ENCODE data around the gene ADH1B.

DNA sequence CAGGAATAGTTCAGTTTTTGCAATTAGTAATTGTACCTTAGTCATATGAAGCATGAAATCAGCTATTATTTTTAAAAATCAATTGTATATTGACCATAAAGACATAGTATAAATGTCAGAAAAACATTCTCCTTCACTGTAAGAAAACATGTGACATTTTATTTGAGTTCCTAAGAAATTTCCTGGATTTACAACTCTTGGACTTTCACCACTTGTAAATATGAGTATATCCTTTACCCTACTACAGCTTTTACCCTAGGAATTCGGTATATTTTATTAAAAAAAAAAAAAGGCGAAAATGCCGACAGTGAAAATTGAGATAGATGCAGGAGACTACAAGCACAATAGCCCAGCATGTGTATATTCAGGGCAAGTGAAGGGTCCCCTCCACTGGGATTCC lies 45.3 kb downstream of the ADH1B start:
- TF ChIP-seq REST (IDR thresholded peaks at IDR 0.05): no peak
- TF ChIP-seq ZBTB33 (IDR thresholded peaks at IDR 0.05): no peak
